ENCODE results near the gene ZNF783.
A peak's percentile ranks its signal among the peaks of the same experiment; 100 is the strongest.
"Not testable (repeated sequence)": the region's sequence is repeated elsewhere in the genome, so short reads cannot be mapped to it uniquely, and the experiment has no call there.

ZNF783 gene

GRCh38 chr7:149256568-149256967, 5.4 kb upstream of the ZNF783 start:
- WGBS, result 93% methylated on average over 2 of the region's 4 CpGs
- H3K27me3 ChIP-seq (ENCODE audit: insufficient read depth, low read length), result peaks cover 8% of the 10 kb centered on the region
- no peak overlapping the region for H3K4me3 ChIP-seq (ENCODE audit: low read length)
- no peak overlapping the region for H3K9ac ChIP-seq (ENCODE audit: low read depth, low read length)
- no peaks in the 10 kb centered on the region for H3K9me3 ChIP-seq (ENCODE audit: insufficient read depth, low read depth, low read length)
- H3K36me3 ChIP-seq (ENCODE audit: insufficient read depth, low read length), result peaks cover 44% of the 10 kb centered on the region
- H3K4me1 ChIP-seq (ENCODE audit: insufficient read depth, low read length), result no peaks in the 10 kb centered on the region
- H3K27ac ChIP-seq (ENCODE audit: low read depth, low read length), result no peak overlapping the region

- WGBS, result 97% methylated on average over 2 of the region's 2 CpGs
- H3K4me3 ChIP-seq (ENCODE audit: low read length), result no peak overlapping the region
- H3K9ac ChIP-seq (ENCODE audit: low read depth, low read length), result no peak overlapping the region
- no peak overlapping the region for H3K27ac ChIP-seq (ENCODE audit: low read depth, low read length)
- no peaks in the 10 kb centered on the region for H3K4me1 ChIP-seq (ENCODE audit: insufficient read depth, low read length)
- peaks cover 11% of the 10 kb centered on the region for H3K27me3 ChIP-seq (ENCODE audit: insufficient read depth, low read length)
- no peaks in the 10 kb centered on the region for H3K9me3 ChIP-seq (ENCODE audit: insufficient read depth, low read depth, low read length)
- peaks cover 38% of the 10 kb centered on the region for H3K36me3 ChIP-seq (ENCODE audit: insufficient read depth, low read length)
Measured at GRCh38 chr7:149257146-149257545, 4.8 kb upstream of the ZNF783 start.

- 19% methylated on average over 16 of the region's 16 CpGs for WGBS
- peak overlapping the region; percentile 76 for H3K9ac ChIP-seq (ENCODE audit: low read depth, low read length)
Measured at GRCh38 chr7:149261316-149261828, 624 bp upstream of the ZNF783 start.

GRCh38 chr7:149266451-149266850, 4.5 kb downstream of the ZNF783 start:
- H3K27me3 ChIP-seq (ENCODE audit: insufficient read depth, low read length), result peaks cover 4% of the 10 kb centered on the region
- 96% methylated on average over 21 of the region's 21 CpGs for WGBS

More at GRCh38 chr7:149261316-149261828, 624 bp upstream of the ZNF783 start:
- no peaks in the 10 kb centered on the region for H3K9me3 ChIP-seq (ENCODE audit: insufficient read depth, low read depth, low read length)
- peaks cover 10% of the 10 kb centered on the region for H3K36me3 ChIP-seq (ENCODE audit: insufficient read depth, low read length)
- no peaks in the 10 kb centered on the region for H3K4me1 ChIP-seq (ENCODE audit: insufficient read depth, low read length)
- H3K4me3 ChIP-seq (ENCODE audit: low read length), result peak overlapping the region; percentile 65
- peaks cover 11% of the 10 kb centered on the region for H3K27me3 ChIP-seq (ENCODE audit: insufficient read depth, low read length)
- no peak overlapping the region for H3K27ac ChIP-seq (ENCODE audit: low read depth, low read length)

GRCh38 chr7:149267733-149268132, 5.7 kb downstream of the ZNF783 start:
- Histone ChIP-seq H3K27me3 (ENCODE audit: insufficient read depth, low read length) (no peaks in the 10 kb centered on the region), H3K4me3 (ENCODE audit: low read length) (no peak overlapping the region), H3K4me1 (ENCODE audit: insufficient read depth, low read length) (no peaks in the 10 kb centered on the region), H3K9ac (ENCODE audit: low read depth, low read length) (no peak overlapping the region), H3K9me3 (ENCODE audit: insufficient read depth, low read depth, low read length) (no peaks in the 10 kb centered on the region), H3K36me3 (ENCODE audit: insufficient read depth, low read length) (peaks cover 48% of the 10 kb centered on the region), H3K27ac (ENCODE audit: low read depth, low read length) (no peak overlapping the region)
- 96% methylated on average over 8 of the region's 8 CpGs for WGBS

More at GRCh38 chr7:149266451-149266850, 4.5 kb downstream of the ZNF783 start:
- H3K9ac ChIP-seq (ENCODE audit: low read depth, low read length), result no peak overlapping the region
- peaks cover 39% of the 10 kb centered on the region for H3K36me3 ChIP-seq (ENCODE audit: insufficient read depth, low read length)
- H3K9me3 ChIP-seq (ENCODE audit: insufficient read depth, low read depth, low read length), result no peaks in the 10 kb centered on the region
- no peak overlapping the region for H3K4me3 ChIP-seq (ENCODE audit: low read length)
- no peak overlapping the region for H3K27ac ChIP-seq (ENCODE audit: low read depth, low read length)
- no peaks in the 10 kb centered on the region for H3K4me1 ChIP-seq (ENCODE audit: insufficient read depth, low read length)

GRCh38 chr7:149274424-149274823, 12.4 kb downstream of the ZNF783 start:
- peaks cover 51% of the 10 kb centered on the region for H3K36me3 ChIP-seq (ENCODE audit: insufficient read depth, low read length)
- not testable (repeated sequence) for H3K9ac ChIP-seq (ENCODE audit: low read depth, low read length); H3K27me3 ChIP-seq (ENCODE audit: insufficient read depth, low read length); H3K27ac ChIP-seq (ENCODE audit: low read depth, low read length); H3K4me3 ChIP-seq (ENCODE audit: low read length); H3K9me3 ChIP-seq (ENCODE audit: insufficient read depth, low read depth, low read length); H3K4me1 ChIP-seq (ENCODE audit: insufficient read depth, low read length)
- 95% methylated on average over 8 of the region's 8 CpGs for WGBS

GRCh38 chr7:149277871-149278270, 15.9 kb downstream of the ZNF783 start:
- Histone ChIP-seq H3K9me3 (ENCODE audit: insufficient read depth, low read depth, low read length) (no peaks in the 10 kb centered on the region), H3K4me3 (ENCODE audit: low read length) (no peak overlapping the region), H3K4me1 (ENCODE audit: insufficient read depth, low read length) (no peaks in the 10 kb centered on the region), H3K36me3 (ENCODE audit: insufficient read depth, low read length) (peaks cover 40% of the 10 kb centered on the region), H3K27me3 (ENCODE audit: insufficient read depth, low read length) (no peaks in the 10 kb centered on the region), H3K27ac (ENCODE audit: low read depth, low read length) (no peak overlapping the region), H3K9ac (ENCODE audit: low read depth, low read length) (no peak overlapping the region)
- 95% methylated on average over 9 of the region's 9 CpGs for WGBS

- H3K27ac ChIP-seq (ENCODE audit: low read depth, low read length), result no peak overlapping the region
- no peak overlapping the region for H3K4me3 ChIP-seq (ENCODE audit: low read length)
- H3K36me3 ChIP-seq (ENCODE audit: insufficient read depth, low read length), result peaks cover 38% of the 10 kb centered on the region
- H3K27me3 ChIP-seq (ENCODE audit: insufficient read depth, low read length), result no peaks in the 10 kb centered on the region
- no peaks in the 10 kb centered on the region for H3K9me3 ChIP-seq (ENCODE audit: insufficient read depth, low read depth, low read length)
- 94% methylated on average over 11 of the region's 11 CpGs for WGBS
- no peak overlapping the region for H3K9ac ChIP-seq (ENCODE audit: low read depth, low read length)
- no peaks in the 10 kb centered on the region for H3K4me1 ChIP-seq (ENCODE audit: insufficient read depth, low read length)
Measured at GRCh38 chr7:149278396-149278795, 16.4 kb downstream of the ZNF783 start.

- no peak overlapping the region for H3K9ac ChIP-seq (ENCODE audit: low read depth, low read length)
- no peak overlapping the region for H3K4me3 ChIP-seq (ENCODE audit: low read length)
- H3K27ac ChIP-seq (ENCODE audit: low read depth, low read length), result no peak overlapping the region
- no peaks in the 10 kb centered on the region for H3K4me1 ChIP-seq (ENCODE audit: insufficient read depth, low read length)
- no peaks in the 10 kb centered on the region for H3K9me3 ChIP-seq (ENCODE audit: insufficient read depth, low read depth, low read length)
- H3K27me3 ChIP-seq (ENCODE audit: insufficient read depth, low read length), result no peaks in the 10 kb centered on the region
- 94% methylated on average over 15 of the region's 17 CpGs for WGBS
- H3K36me3 ChIP-seq (ENCODE audit: insufficient read depth, low read length), result peaks cover 38% of the 10 kb centered on the region
Measured at GRCh38 chr7:149279111-149279743, 17.2 kb downstream of the ZNF783 start.

GRCh38 chr7:149280151-149280550, 18.2 kb downstream of the ZNF783 start:
- Histone ChIP-seq H3K9ac (ENCODE audit: low read depth, low read length) (no peak overlapping the region), H3K27me3 (ENCODE audit: insufficient read depth, low read length) (no peaks in the 10 kb centered on the region), H3K9me3 (ENCODE audit: insufficient read depth, low read depth, low read length) (no peaks in the 10 kb centered on the region), H3K36me3 (ENCODE audit: insufficient read depth, low read length) (peaks cover 36% of the 10 kb centered on the region), H3K27ac (ENCODE audit: low read depth, low read length) (no peak overlapping the region), H3K4me1 (ENCODE audit: insufficient read depth, low read length) (no peaks in the 10 kb centered on the region), H3K4me3 (ENCODE audit: low read length) (no peak overlapping the region)
- no CpG with 5 or more reads among the region's 9 CpGs for WGBS

GRCh38 chr7:149280661-149281507, 18.9 kb downstream of the ZNF783 start:
- H3K27me3 ChIP-seq (ENCODE audit: insufficient read depth, low read length), result 0 out of 2 replicates have a peak, but pooled peaks cover 2% of the 10 kb centered on the region
- H3K9me3 ChIP-seq (ENCODE audit: insufficient read depth, low read depth, low read length), result no peaks in the 10 kb centered on the region
- 92% methylated on average over 8 of the region's 8 CpGs for WGBS
- no peak overlapping the region for H3K9ac ChIP-seq (ENCODE audit: low read depth, low read length)
- peaks cover 31% of the 10 kb centered on the region for H3K36me3 ChIP-seq (ENCODE audit: insufficient read depth, low read length)
- no peaks in the 10 kb centered on the region for H3K4me1 ChIP-seq (ENCODE audit: insufficient read depth, low read length)
- H3K27ac ChIP-seq (ENCODE audit: low read depth, low read length), result no peak overlapping the region
- H3K4me3 ChIP-seq (ENCODE audit: low read length), result no peak overlapping the region
